HG02938 (cell line): ENCODE results near the gene DIS3L2.

Source experiments
- ATAC-seq: cut with Tn5 transposase; IDR thresholded peaks from one replicate; pipeline ENCODE4 v1.9.1; 2021; ENCODE audit warnings: mild to moderate bottlenecking, moderate library complexity; ENCODE audit not compliant: unreplicated experiment

DIS3L2 gene

DNA sequence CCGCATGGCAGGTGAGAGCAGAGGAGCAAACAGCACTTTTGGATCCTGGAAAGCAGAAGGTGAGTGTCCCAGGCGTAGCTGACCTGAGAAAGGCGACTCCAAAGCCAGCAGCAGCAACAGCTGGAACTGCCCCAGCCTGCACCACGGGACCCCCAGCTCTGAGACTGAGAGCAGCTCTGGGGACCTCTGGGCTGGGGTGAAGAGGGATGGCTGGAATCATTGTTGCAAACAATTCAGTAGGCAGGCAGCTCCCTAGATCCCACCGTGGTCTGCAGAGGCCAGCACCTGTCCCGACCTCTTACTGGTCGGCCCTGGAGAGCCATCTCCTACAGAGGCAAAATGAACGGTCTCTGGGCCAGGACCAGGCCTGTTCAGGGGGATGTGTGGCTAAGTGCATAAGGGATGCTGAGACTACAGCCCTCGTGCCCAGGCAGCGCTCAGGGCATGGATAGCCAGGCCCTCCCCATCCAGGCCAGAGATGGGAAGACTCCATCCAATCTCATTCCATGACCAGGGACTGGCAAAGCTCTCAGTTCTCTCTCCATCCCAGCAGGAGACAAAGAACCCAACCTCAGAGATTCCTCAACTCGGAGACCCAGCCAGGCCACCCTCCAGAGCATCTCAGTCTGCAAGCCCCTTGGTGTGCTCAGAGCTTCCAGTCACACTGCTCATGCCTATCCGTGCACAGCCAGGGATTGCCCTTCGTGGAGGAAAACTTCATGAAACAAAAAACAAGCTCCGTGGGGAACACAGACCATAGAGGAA lies 378.8 kb downstream of the DIS3L2 start:
- no peak for ATAC-seq

DNA sequence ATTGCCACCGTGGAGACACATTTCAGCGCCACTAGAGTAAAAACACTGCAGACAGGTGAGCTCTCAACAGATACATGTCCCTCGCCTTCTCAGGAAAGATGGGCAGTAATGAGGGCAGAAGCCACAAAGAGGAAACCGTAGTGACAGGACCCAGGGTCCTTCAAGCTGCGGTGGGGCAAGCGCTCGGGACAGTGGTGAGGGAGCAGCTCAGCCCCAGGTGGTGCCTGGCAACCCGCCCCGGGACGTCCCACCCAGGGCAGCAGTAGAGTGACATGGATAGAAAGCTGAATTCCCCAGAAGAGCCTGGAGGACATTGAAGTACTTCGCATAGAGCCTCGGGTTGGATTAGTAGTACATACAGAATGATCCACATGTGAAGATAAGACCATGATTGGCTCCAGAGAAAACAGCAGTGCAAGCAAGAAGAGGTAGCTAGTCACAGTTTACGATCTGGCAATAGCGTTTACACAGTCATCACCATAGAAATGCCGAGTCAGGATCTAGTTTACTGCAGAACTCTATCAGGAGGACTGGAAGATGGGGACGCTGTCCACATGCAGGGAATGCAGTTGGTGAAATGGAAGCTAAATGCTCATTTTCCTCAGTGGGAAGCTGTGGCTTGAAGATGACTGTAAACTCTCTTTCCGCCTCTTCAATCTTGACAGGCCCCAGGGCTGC lies 379.7 kb downstream of the DIS3L2 start:
- no peak for ATAC-seq

DNA sequence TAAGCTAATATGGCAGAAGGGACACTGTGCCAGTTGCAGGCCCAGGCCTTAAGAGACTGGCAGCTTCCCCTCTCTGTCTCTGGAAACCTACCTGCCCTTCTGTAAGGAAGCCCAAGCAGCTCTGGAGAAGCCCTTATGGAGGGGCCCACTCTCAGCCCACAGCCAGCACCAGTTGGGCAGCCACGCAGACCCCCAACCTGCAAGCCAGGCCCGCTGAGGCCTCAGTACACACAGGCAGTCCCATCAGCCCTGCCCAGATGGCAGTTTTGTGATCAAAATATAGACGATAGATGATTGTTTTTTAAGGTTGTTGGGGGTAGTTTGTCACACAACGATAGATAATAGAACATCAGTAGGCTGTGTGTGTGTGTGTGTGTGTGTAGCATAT lies 380.2 kb downstream of the DIS3L2 start:
- ATAC-seq: no peak

DNA sequence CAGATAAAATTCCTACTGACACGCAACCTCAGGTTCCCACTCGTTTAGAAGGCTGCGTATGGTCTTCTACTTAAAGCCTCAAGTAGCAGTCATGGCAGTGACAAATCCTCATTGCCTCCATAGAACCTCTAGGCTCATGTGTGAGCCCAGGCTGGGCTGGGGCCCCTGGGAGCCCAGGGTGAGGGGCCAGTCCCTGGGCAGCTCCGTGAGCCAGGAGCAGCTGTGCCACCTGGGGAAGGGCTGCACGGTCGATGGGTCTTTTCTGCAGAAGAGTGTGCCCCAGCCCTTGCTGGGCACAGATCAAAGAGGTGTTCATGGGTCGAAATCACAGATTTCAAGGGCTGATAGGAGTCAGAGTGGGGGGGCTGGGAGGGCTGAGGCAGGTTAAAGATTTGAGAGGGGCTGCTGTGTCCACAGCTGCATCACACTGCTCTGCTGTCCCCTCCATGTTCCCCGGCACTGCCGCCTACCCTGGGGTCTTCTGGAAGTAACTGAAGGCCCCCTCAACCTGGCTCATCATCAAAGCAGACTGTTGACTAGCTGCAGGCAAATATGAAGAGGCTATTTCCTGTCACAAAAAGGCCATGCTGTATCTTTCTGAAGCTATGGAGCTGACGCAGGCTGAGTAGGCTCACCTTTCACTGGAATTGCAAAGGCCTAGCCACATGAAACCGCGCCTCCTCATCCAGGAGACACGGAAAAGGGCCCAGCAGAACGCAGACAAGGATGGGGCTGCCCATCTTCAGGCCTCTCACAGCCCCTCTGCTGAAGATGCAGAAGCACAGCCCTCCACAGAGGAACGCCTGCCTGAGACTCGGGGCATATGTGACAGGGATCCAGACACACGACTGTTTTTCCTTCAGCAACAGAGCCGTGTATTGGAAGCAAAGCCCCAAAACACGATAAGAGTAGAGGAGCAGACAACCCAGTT lies 381.4 kb downstream of the DIS3L2 start:
- no peak for ATAC-seq

DNA sequence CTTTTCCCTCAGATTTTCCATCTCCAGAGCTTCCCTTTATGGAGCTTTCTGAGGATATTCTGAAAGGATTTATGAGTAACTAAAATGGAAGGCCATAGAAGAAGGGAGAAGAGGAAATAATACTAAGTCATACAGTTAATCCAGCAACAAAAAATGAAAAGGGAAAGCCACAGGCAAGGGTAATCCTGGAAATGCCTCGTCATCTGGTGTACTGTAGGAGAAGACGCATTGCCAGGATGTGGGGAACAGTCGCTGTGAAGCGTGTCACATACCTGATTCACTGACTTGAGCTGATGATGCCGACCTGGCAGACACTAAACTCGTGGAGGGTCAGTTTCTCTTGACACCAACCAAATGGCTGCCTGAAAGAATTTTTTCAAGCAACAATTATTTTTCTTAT lies 382.3 kb downstream of the DIS3L2 start:
- ATAC-seq: no peak

DNA sequence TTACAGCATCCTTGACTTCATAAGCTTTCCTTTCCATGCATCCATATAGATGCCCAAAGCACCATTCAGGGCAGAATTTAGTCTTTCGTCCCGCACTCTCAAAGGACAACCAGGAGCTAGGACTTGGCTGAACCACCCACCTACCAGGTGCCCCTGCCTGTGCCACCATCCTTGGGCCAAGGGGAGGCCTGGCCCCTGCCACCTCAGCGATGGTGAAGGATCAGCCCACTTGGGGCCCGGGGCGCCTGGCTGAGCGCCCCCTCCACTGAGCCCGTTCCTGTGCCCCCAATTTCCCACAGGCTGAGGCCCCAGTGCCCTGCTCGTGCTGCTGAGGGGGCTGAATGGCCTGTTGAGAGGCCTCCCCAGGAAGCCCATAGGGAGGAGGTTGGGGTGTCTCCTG lies 383.7 kb downstream of the DIS3L2 start:
- ATAC-seq: no peak

DNA sequence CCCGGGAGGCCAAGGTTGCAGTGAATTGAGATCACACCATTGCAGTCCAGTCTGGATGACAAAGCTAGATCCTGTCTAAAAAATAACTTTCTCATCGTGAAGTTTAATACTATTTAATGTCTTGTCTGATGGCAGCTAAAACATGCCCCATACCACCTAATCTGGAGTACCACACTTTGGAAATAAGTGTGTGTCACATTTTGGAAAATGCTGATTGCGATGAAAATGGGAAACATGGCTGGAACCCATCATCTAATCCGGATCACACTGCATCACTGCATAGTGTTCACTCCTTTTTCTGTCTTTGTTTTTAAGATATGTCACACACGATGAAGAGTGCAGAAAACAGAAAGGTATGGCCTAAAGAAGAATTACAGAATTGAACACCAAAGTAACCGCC lies 385.9 kb downstream of the DIS3L2 start:
- ATAC-seq: no peak

DNA sequence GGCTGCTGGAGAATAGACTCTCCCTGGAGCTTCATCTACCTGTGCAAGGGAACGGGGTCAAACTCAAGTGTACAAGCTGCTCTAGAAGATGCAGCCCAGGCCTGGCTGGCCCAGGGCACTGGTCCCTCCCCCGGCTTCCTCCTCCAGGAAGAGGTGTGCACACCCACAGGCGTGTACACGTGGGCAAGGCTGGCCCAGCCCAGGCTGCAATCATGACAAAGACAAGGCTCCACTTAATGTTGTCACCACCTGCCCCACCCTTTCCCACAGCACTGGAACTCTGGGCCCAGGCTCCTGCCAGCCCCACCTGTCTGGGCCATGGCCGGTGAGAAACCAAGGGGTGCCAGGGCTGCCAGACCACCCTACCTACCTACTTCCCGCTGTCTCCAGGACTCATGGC lies 387.4 kb downstream of the DIS3L2 start:
- ATAC-seq: no peak

DNA sequence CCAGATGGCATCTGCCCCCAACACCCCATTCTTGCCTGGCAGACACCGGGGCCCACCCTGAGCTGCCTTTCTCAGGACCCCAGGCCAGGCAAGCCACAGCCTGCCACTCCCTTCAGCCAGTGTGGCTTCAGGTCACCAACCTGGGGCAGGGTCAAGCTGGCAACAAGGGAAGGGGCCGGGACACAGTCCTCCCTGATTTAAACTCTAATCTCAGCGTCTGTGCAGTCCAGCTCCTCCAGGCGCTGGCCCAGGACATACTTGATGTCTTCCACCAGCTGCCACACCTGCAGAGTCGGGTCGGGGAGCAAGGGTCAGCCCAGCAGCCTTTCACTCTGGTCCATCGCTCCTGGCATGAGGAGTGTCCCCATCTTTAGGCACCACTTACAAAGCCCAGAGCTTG lies 388.0 kb downstream of the DIS3L2 start:
- ATAC-seq: no peak

DNA sequence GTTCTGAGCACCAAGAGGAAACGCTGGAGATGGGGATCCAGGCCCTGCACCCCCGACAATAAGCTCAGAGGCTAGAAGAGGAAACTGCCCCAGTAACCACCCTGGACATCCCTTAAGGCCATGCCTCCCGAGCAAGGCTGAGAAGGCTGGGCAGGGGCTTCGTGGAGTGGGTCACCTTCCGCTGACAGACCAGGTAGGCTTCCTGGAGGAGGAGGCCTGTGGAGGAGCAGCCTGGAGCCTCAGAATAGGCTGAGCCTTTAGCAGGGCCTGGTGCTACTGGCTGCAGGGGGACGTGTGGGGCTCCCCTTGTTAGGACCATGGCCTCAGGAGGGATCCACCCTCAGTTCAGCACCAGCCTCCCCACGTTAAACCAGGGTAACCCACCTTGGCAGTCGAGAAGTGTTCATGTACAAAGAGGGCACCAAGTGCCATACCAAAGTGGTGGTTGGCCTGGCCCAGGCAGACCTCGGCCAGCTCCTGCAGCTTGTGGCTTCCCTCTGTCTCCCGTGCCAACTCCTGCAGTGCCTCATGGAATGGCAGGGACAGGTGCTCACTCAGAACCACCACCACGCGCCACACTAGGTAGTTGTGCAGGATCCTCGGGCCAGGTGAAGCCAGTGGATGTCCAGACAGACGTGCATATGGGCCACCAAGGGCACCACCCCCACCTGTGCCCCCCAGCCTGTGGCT lies 388.6 kb downstream of the DIS3L2 start:
- no peak for ATAC-seq

DNA sequence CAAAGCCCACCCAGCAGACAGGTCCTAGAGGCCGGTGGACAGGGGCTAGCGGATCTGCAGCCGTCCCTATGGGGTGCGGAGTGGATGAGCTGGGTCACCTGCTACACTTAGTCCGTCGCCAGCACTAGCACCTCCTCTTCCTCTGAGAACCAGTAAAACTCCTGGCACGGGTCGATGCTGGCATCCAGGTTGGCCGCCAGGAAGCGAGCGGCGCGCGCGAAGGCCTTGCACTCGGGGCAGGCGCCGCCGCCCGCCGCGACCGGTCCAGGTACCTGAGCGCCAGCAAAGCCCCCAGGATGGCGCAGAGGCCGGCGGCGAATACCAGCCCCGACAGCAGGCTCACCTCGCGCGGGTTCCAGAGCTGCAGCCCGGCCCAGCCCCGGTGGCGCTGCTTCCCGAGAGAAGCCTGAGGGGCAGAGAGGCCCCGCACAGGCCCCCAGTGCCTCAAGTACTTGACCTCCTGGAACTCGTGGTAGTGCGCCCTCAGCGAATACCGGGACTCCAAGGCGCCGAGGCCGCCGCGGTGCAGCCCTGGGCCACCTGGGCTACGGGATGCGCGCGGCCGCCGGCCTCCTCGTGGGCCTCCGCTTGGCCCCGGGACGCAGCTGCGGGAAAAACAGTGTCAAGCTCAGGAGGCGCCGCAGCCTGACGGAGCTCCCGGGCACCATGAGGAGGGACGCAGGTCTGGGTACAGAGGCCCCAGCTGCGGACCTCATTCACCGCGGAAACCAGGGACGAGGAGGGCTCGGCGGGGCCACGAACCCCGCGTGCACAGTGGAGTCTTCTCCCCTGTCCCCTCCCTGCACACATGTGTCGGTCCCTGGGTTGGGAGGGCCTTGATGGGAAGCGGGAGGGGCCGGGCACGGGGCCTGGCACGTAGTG lies 389.5 kb downstream of the DIS3L2 start:
- no peak for ATAC-seq

DNA sequence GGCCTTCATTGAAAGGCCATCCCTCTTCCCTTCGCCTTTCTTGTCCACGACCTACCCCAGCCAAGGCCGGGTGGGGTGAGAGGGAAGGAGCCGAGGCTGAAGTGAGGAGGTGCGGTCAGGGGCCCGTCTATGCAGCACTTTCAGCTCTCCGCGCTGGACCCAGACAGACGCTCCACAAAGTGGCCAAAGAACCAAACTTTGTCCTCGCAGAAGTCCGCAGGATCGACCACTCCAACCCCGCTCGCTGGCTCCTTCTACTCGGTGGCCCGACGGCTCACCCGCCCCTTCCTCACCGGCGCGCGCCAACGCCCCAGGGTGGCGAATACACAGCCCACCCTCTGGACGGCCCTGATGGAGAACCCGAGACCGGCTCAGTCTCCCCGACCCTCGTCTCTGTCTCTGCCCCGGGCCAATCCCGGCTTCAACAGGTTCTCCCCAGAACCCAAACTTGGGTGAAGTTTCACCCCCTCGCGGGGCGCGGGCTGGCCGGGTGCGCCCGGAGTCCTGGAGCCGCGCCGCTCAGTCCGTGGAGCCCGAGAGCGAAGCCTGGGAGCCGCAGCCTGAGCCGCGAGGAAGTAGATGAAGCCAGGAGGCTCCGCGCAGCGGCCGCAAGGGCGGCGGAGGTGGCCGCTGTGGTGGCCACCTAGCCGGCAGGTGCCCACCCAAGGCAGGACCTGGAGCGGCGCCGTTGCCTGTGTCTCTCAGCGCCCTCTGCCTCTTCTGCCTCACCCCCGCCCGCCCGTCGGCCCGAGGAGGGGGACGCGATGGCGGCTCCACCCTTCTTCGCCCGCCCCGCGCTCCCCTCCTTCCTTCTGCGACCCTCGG lies 390.4 kb downstream of the DIS3L2 start:
- no peak for ATAC-seq

DNA sequence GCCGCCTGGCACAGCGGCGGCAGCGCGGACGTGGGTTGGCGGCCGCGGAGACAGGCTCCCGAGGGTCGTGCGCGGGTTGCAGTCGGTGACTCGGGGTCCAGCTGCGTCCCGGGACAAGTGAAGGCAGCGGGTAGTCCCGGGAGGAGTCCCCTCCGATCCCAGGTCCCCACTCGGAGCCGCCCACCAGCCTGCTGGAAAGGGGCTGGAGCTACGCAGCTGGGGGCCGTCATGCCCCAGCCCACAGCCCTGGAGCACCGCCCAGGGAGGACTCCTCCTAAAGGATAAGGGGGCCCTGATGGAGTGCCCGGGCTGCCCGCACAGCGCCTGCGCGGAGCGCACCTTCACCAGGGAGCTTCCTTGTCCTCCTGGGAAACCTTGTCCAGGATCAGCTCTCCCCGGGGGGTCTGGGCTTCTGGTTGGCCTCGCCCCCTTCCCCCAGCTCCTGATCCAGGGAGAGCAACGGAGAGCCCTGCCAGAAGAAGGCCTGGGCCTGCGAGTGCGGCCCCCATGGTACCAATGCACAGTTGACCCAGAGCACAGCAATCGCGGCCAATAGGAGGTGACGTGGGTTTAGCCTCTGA lies 391.1 kb downstream of the DIS3L2 start:
- no peak for ATAC-seq

DNA sequence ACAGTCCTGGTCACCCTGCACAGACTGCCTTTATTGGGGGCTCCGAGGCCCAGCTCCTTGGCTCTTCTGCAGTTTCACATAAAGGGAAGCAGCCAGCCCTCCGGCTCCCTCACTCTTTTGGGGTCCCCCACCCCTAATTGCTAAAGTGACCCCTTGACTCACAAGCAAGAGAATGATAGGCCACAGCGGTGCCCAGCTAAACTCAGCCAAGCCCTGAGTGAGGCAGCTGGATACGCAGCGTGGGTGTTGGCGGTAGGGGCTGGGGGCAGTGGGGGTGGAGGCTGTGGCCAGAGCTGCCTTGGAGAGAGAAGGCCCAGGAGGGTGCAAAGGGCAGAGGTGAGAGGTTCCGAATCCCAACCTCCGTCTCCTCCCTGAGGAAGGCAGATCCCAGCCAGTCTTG lies 391.6 kb downstream of the DIS3L2 start:
- no peak for ATAC-seq

DNA sequence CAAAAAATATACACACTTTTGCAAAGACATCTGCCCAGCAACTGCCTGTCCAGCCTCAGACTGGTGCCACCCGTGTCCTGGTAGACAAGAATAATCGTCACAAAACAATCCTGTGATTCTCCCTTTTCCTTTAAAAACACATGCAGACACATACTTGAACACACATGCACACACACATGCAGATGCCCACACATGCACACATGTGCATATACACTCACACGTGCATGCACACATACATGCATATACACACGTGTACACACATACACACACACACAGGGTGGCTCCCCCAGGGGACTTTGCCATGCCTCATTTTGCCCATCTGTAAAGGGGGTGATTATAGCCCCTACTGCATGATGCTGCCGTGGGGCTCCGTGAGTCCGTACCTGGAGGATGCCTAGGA lies 392.1 kb downstream of the DIS3L2 start:
- ATAC-seq: no peak

DNA sequence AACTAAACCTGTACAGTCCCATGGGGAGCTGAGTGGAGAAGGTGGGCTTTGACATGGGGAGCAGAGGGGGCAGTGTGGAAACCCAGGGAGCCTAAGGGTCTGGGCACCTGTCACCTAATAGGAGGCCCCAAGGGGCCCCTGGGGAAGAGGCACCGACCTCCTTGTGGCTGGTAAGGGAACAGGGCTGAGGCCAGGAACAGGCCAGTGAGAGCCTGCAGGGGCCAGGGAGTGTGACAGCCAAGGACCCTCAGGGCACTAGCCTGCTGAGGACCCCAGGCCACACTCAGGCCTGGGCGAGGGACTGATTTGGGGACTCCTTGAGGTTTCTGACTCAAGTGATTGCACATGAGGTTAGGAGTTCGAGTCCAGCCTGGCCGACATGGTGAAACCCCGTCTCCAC lies 392.6 kb downstream of the DIS3L2 start:
- no peak for ATAC-seq

DNA sequence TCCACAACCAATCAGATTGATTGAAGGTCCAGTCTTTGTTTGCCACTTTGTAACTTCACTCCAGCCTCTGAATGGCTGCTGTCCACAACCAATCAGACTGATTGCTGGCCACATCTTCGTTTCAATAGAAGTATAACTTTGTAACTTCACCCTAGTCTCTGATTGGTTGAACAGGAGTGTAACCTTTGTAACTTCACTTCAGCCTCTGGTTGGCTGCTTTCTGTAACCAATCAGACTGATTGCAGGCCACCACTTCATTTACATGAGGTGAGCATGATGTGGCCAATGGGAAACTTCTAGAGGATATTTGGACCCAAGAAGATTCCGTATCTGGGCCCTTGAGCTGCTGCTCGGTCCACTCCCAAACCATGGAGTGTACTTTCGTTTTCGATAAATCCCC lies 400.1 kb downstream of the DIS3L2 start:
- ATAC-seq: no peak

DNA sequence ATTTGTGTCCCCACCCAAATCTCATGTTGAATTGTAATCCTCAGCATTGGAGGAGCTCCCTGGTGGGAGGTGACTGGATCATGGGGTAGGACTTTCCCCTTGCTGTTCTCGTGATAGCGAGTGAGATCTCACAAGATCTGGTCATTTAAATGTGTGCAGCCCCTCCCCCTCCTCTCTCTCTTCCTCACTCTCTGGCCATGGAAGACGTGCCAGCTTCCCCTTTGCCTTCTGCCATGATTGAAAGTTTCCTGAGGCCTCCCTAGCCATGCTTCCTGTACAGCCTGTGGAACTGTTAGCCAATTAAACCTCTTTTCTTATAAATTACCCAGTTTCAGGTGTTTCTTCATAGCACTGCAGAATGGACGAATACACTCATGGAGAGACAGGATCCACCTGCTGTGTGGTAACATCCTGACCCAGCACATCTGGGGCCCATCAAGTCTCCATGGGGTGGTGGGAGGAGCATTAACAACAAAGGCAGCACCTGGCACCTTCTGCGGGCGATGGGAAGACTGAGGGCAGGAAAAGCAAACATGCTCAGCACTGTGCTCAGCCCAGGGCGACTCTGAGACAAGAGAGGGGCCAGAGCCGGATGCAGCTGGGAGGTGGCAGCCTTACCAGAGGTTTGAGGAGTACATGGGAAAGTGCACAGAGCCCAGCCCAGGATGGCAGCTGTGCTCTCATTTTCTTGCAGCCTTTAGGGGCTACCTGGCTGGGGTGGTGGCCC lies 400.8 kb downstream of the DIS3L2 start:
- ATAC-seq: no peak
